Fibroblast of mammary gland (primary cell): ENCODE results near the gene COL4A6.

ENCODE experiments used
- DNase-seq: peaks from one replicate; pipeline ENCODE4 v3.0.0-alpha.2; 2010; ENCODE audit warnings: low read depth
- H3K4me3 ChIP-seq: 2 replicates; pipeline ENCODE4 v1.5.1; 2011; ENCODE audit warnings: low read depth, mild to moderate bottlenecking, low read length, moderate library complexity; ENCODE audit not compliant: control insufficient read depth
- TF ChIP-seq, protein P1 (sequence below): conservative IDR thresholded peaks from 2 replicates; pipeline ENCODE4 v1.5.1; 2011; ENCODE audit warnings: low read depth, low read length, inconsistent platforms; ENCODE audit not compliant: control insufficient read depth, insufficient read depth

COL4A6 gene

GRCh38 chrX:108157628-108158027 is 280.6 kb downstream of the COL4A6 start:
- DNase-seq = no peak
- no peak overlapping the region for H3K4me3 ChIP-seq
- TF ChIP-seq, protein P1, sequence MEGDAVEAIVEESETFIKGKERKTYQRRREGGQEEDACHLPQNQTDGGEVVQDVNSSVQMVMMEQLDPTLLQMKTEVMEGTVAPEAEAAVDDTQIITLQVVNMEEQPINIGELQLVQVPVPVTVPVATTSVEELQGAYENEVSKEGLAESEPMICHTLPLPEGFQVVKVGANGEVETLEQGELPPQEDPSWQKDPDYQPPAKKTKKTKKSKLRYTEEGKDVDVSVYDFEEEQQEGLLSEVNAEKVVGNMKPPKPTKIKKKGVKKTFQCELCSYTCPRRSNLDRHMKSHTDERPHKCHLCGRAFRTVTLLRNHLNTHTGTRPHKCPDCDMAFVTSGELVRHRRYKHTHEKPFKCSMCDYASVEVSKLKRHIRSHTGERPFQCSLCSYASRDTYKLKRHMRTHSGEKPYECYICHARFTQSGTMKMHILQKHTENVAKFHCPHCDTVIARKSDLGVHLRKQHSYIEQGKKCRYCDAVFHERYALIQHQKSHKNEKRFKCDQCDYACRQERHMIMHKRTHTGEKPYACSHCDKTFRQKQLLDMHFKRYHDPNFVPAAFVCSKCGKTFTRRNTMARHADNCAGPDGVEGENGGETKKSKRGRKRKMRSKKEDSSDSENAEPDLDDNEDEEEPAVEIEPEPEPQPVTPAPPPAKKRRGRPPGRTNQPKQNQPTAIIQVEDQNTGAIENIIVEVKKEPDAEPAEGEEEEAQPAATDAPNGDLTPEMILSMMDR = no peak

DNA sequence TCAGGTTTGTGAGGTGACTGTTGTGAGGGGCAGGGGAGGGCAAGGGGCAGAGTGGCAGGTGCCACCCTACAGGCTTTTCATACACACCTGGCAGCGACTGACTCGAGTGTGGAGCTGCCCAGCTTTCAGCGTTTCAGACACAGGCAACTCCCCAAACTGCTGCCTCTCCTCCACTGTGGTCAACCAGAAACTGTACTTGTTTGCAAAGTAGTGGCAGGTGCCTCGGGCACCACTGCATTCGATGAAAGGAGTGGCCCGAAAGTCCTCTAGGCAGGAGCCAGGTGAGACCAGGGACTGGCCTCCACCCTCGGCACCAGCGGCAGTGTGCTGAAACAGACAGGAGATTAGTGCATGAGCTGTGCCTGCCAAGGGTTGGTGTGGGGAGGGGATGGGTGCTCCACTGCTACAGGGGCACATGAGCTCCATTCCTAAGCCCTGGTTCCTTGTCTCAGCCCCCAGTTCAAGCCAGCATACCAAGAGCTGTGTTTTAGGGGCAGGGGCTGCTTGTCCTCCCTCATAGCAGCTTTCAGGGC is 281.2 kb downstream of the COL4A6 start:
- DNase-seq = no peak
- TF ChIP-seq, protein P1 = no peak
- no peak overlapping the region for H3K4me3 ChIP-seq

- H3K4me3 ChIP-seq = no peak overlapping the region
- DNase-seq = no peak
- TF ChIP-seq, protein P1 = no peak
These were observed 282.1 kb downstream of the COL4A6 start for GRCh38 chrX:108156082-108156481.

GRCh38 chrX:108148524-108148923 is 289.7 kb downstream of the COL4A6 start:
- no peak for DNase-seq
- TF ChIP-seq, protein P1 = no peak
- H3K4me3 ChIP-seq = no peak overlapping the region

GRCh38 chrX:108138814-108139702 is 299.2 kb downstream of the COL4A6 start:
- TF ChIP-seq, protein P1 = peak; percentile 55
- H3K4me3 ChIP-seq = no peak overlapping the region
- peak; percentile 12 for DNase-seq

- DNase-seq = no peak
- TF ChIP-seq, protein P1 = peak; percentile 7
- no peak overlapping the region for H3K4me3 ChIP-seq
These were observed 303.5 kb downstream of the COL4A6 start for GRCh38 chrX:108134724-108135123.
